BJ (cell line): ENCODE measurements around the gene THSD8. TPM values are rescaled to one million over a fixed set of nuclear protein-coding genes. Genes with fewer than 3 reads are reported as not detected.

ENCODE experiments used
- CTCF ChIA-PET: fragments of 350-600 bp; formaldehyde crosslinking; extraction: SDS; loops from one replicate; lab custom pipeline; 2021; ENCODE audit warnings: antibody characterized with exemption, inconsistent platforms; lab: Yijun Ruan, JAX
- POLR2A ChIA-PET: fragments of 300-600 bp; sonication (Branson Sonifier 250); formaldehyde crosslinking; extraction: SDS; loops from one replicate; lab custom pipeline; 2021; ENCODE audit warnings: antibody characterized with exemption; lab: Charles Lee
- DNase-seq: peaks from one replicate; pipeline ENCODE4 v3.0.0-alpha.2; 2011; ENCODE audit warnings: low read depth
- H3K27me3 ChIP-seq: 2 replicates; pipeline ENCODE4 v1.6.0; 2011; ENCODE audit warnings: low read length; ENCODE audit not compliant: control insufficient read depth, insufficient read depth
- H3K36me3 ChIP-seq: 2 replicates; pipeline ENCODE4 v1.5.1; 2011; ENCODE audit warnings: low read length; ENCODE audit not compliant: control insufficient read depth, insufficient read depth
- H3K4me3 ChIP-seq: 2 replicates; pipeline ENCODE4 v1.5.1; 2011; ENCODE audit warnings: low read depth, mild to moderate bottlenecking, control low read depth, low read length
- polyA plus RNA-seq: library from polyadenylated mRNA; depleted of rRNA; stranded (reverse); fragments of >200 nt; gene quantifications from 2 replicates; pipeline ENCODE4 v1.2.3, GENCODE V29; 2011
- TF ChIP-seq, protein P1 (sequence below): IDR thresholded peaks from 2 replicates; pipeline ENCODE4 v1.5.1; 2011; ENCODE audit warnings: low read depth, mild to moderate bottlenecking, control low read depth, inconsistent platforms, low read length, moderate library complexity; ENCODE audit not compliant: insufficient read depth

The THSD8 gene
- polyA plus RNA-seq, 1 experiment = 0.75 TPM

DNA sequence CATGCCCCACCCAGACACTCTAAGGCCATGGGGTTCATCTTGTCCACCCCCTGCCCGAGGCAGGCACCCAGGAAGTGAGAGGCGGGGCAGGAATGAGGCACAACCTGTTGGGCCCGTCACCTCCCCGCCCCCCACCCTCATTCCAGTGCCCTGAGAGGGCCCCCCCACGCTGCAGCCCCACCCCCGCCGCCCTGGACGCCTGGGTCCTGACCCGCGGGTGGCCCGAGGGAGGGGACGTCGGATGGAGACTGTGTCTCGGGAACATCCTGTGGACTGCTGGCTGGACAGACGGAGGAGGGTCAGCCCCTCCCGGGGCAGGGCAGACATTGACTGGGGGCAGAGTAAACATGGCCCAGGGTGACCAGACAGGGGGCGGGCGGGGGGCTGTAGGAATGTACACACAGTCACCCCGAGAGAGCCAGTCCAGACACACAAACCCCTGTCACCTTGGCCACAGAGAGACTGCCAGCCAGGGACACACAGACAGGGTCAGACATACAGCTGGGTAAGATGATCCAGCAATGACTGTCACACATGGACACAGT lies 17.9 kb upstream of the THSD8 start:
- no peak for DNase-seq
- ChIA-PET POLR2A (no interaction called here), CTCF (interaction anchor here (0.7 kb wide), 1 partner anchor 23 kb away, joined by 3 read pairs; no protein-coding TSS in a partner anchor)
- H3K36me3 ChIP-seq = no peaks in the 10 kb centered on the region
- TF ChIP-seq, protein P1, sequence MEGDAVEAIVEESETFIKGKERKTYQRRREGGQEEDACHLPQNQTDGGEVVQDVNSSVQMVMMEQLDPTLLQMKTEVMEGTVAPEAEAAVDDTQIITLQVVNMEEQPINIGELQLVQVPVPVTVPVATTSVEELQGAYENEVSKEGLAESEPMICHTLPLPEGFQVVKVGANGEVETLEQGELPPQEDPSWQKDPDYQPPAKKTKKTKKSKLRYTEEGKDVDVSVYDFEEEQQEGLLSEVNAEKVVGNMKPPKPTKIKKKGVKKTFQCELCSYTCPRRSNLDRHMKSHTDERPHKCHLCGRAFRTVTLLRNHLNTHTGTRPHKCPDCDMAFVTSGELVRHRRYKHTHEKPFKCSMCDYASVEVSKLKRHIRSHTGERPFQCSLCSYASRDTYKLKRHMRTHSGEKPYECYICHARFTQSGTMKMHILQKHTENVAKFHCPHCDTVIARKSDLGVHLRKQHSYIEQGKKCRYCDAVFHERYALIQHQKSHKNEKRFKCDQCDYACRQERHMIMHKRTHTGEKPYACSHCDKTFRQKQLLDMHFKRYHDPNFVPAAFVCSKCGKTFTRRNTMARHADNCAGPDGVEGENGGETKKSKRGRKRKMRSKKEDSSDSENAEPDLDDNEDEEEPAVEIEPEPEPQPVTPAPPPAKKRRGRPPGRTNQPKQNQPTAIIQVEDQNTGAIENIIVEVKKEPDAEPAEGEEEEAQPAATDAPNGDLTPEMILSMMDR = no peak
- no peak overlapping the region for H3K4me3 ChIP-seq
- no peaks in the 10 kb centered on the region for H3K27me3 ChIP-seq

DNA sequence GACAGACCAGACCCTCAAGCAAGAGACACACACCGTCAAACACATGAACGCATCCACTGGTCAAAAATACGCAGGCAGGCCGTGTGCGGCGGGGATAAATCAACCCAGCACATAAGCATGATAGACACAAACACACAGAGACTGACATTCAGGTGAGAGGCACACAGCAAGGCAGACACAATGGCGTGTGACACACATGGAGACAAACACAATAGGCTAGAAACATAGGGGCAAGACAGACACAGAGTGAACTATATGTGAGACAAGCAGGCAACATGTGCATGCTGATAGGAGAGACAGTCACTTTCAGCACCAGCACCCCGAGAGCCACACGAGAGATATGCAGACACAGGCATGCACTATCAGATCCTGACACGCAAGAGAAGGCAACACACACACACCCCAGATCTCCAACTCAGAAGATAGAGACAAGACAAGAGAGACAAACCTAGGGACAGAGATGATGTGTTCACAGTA lies 17.4 kb upstream of the THSD8 start:
- Histone ChIP-seq H3K27me3 (no peaks in the 10 kb centered on the region), H3K4me3 (no peak overlapping the region), H3K36me3 (no peaks in the 10 kb centered on the region)
- ChIA-PET POLR2A (no interaction called here), CTCF (interaction anchor here (0.7 kb wide), 1 partner anchor 23 kb away, joined by 3 read pairs; no protein-coding TSS in a partner anchor)
- TF ChIP-seq, protein P1 = no peak
- DNase-seq = no peak

DNA sequence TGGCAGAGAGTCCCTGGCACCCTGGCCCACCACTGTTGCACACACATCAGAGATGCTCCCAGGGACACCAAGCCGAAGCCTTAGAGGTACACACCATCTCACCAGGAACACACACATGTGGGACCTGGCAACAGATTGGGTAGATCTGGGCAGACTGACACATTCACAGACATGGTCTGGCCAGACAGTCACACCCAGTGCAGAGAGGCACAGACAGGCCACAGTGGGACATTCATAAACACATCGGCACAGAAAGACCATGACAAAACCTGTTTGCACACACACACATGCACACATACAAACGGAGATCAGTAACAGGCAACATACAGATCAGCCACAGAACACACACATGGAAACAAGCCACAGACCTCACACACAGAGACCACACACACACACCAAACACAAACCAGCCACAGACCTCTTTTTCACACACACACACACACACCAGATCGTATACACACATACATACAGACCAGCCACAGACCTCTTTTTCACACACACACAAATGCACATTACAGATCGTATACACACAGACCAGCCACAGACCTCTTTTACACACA lies 16.9 kb upstream of the THSD8 start:
- H3K4me3 ChIP-seq = no peak overlapping the region
- ChIA-PET CTCF (no interaction called here), POLR2A (no interaction called here)
- H3K27me3 ChIP-seq = no peaks in the 10 kb centered on the region
- DNase-seq = no peak
- TF ChIP-seq, protein P1 = no peak
- H3K36me3 ChIP-seq = no peaks in the 10 kb centered on the region

DNA sequence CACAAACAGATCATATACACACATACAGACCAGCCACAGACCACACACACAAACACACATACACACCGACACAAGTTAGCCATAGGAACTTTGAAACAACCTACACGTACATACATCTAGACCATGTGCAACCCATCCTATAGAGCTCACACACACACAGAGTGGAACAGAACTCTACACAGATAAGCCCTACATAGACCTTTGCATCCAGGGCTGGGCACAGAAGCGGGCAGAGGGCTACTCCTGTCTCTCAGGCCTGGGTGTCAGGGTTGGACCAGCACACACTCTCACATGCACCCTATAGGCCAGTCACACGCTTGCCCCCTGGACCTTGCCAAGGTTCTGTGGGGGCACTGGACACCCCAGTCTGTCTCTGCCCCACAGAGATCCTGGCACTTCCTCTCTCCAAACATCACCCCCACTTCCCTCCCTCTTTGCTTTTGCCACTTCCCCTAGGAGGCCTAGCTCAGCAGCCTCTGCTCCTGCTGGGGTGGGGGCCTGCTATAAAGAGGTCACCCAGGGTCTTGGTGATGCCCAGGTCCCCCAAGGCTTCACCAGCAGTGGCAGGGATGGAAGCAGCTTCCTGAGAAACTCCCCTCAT lies 16.3 kb upstream of the THSD8 start:
- no peak for DNase-seq
- no peak overlapping the region for H3K4me3 ChIP-seq
- POLR2A ChIA-PET = no interaction called here
- TF ChIP-seq, protein P1 = no peak
- H3K27me3 ChIP-seq = no peaks in the 10 kb centered on the region
- CTCF ChIA-PET = interaction anchor here (0.6 to 1.2 kb wide), 2 partner anchors 10 to 52 kb away, joined by 4 to 5 read pairs; no protein-coding TSS in a partner anchor
- H3K36me3 ChIP-seq = no peaks in the 10 kb centered on the region

DNA sequence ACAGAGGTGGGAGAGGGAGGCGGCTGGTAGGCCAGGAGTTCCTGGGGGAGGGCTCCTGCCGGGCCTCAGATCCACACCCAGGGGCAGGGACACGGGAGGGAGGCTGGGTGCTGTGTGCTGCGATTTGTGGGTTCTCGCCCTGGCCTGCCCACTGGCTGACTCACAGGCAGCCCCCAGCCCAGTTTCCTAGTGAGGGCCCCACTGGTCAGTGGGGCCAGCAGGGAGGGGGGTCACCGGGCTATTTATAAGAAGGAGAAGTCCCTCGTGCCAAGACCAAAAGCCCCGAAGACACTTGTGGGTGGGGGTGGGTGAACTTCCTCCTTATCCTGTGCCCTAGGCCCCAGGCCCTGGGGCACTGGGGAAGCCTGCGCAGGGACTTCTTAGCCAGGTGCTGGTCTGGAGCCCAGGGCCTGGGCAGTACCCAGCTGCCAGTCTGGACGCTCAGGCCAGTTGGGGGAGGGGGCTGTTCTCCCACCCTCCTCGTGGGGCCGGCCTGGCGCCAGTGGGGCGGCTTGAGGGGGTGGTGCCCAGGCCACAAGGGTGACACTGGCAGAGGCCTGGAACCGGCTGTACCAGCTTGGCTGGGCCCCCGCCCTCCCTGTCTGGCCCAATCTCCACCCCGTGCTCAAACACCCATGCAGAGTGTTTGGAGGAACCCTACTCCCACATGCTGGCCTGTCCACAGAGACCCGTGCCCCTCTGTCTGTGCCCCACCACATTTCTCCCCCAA lies 15.6 kb upstream of the THSD8 start:
- Histone ChIP-seq H3K27me3 (no peaks in the 10 kb centered on the region), H3K36me3 (no peaks in the 10 kb centered on the region), H3K4me3 (no peak overlapping the region)
- POLR2A ChIA-PET = no interaction called here
- no peak for DNase-seq
- CTCF ChIA-PET = interaction anchor here (0.6 to 3.6 kb wide), 3 partner anchors 9 to 51 kb away, joined by 4 to 28 read pairs (median 5); no protein-coding TSS in a partner anchor
- TF ChIP-seq, protein P1 = no peak
